HepG2 (cell line): ENCODE measurements around the gene CISD3. TPM values are rescaled to one million over a fixed set of nuclear protein-coding genes. Genes with fewer than 3 reads are reported as not detected.
A peak's percentile ranks its signal among the peaks of the same experiment; 100 is the strongest.

Experiments
- ATAC-seq: fragments of 200-7000 bp; cut with Tn5 transposase; 3 replicates; pipeline ENCODE4 v1.9.1; 2020; ENCODE audit warnings: mild to moderate bottlenecking, moderate library complexity
- BruUV-seq: library from RNA; stranded (reverse); fragments of 400-500 nt; replicated peaks from 2 replicates; lab custom pipeline; 2021; lab: Mats Ljungman, UMichigan
- CTCF ChIA-PET: fragments of 300-600 bp; formaldehyde crosslinking; extraction: SDS; loops from one replicate; lab custom pipeline; 2021; ENCODE audit warnings: low total read pairs, inconsistent platforms, low intra/inter-chr PET ratio; lab: Yijun Ruan, JAX
- POLR2A ChIA-PET: fragments of 350-600 bp; sonication (Branson Sonifier 250); formaldehyde crosslinking; loops from one replicate; lab custom pipeline; 2020; ENCODE audit warnings: antibody characterized with exemption, inconsistent platforms; lab: Yijun Ruan, JAX
- DNase-seq: peaks from one replicate; pipeline ENCODE4 v3.0.0-alpha.2; 2015; ENCODE audit warnings: low spot score
- FAIRE-seq: peaks from 3 replicates; lab custom pipeline; 2011; peaks lifted over from hg19 to GRCh38; lab: Jason Lieb, UNC
- H2AFZ ChIP-seq: one replicate; pipeline ENCODE4 v1.6.1; 2011; ENCODE audit warnings: low read length, inconsistent platforms
- H3K27ac ChIP-seq: fragments of 300-600 bp; 3 replicates; pipeline ENCODE4 v1.8.0; 2011; ENCODE audit warnings: mixed run types, mild to moderate bottlenecking, mixed read lengths, low read length, inconsistent platforms; ENCODE audit not compliant: insufficient read depth; ENCODE audit errors: extremely low read length
- H3K27me3 ChIP-seq, 2 experiments: fragments of 200-600 bp in 1 of 2; 2 replicates in 1 of 2; 3 replicates in 1 of 2; pipeline versions ENCODE4 v1.6.0 to v1.8.0; 2011; ENCODE audit warnings: low read length in 2 of 2, mild to moderate bottlenecking in 2 of 2, moderate library complexity in 2 of 2, inconsistent platforms in 1 of 2; ENCODE audit not compliant: insufficient read depth in 2 of 2, control insufficient read depth in 1 of 2
- H3K36me3 ChIP-seq, 2 experiments: fragments of 200-600 bp in 1 of 2; replicated peaks in 1 of 2; 2 replicates in 1 of 2; 3 replicates in 1 of 2; pipeline versions ENCODE4 v1.5.1 to v1.8.0; 2011; ENCODE audit warnings: low read length in 2 of 2, inconsistent platforms in 1 of 2; ENCODE audit not compliant: insufficient read depth in 2 of 2, control insufficient read depth in 1 of 2
- H3K4me1 ChIP-seq: 2 replicates; pipeline ENCODE4 v1.5.1; 2012; ENCODE audit warnings: low read length, inconsistent platforms; ENCODE audit not compliant: insufficient read depth
- H3K4me2 ChIP-seq: 2 replicates; pipeline ENCODE4 v1.6.0; 2011; ENCODE audit warnings: low read depth, low read length, inconsistent platforms
- H3K4me3 ChIP-seq, 3 experiments: fragments of 200-600 bp in 1 of 3; sonication (generic), shearing (Covaris generic) in 1 of 3; replicated peaks in 1 of 3; 2 replicates each; pipeline ENCODE4 v1.5.1; 2011 to 2016; ENCODE audit warnings: low read length in 3 of 3, inconsistent platforms in 2 of 3, low read depth in 2 of 3, mild to moderate bottlenecking in 2 of 3, control low read depth in 1 of 3, mixed read lengths in 1 of 3; ENCODE audit not compliant: insufficient read depth in 1 of 3
- H3K79me2 ChIP-seq: one replicate; pipeline ENCODE4 v1.6.1; 2011; ENCODE audit warnings: low read length, inconsistent platforms; ENCODE audit not compliant: insufficient read depth
- H3K9ac ChIP-seq: 2 replicates; pipeline ENCODE4 v1.6.0; 2011; ENCODE audit warnings: mild to moderate bottlenecking, low read depth, low read length, inconsistent platforms; ENCODE audit not compliant: insufficient read depth
- H3K9me3 ChIP-seq: 2 replicates; pipeline ENCODE4 v1.5.1; 2012; ENCODE audit warnings: mild to moderate bottlenecking, low read length
- H4K20me1 ChIP-seq: 2 replicates; pipeline ENCODE4 v1.6.0; 2011; ENCODE audit warnings: inconsistent platforms, mild to moderate bottlenecking, low read length, moderate library complexity; ENCODE audit not compliant: insufficient read depth
- ARID2 ChIP-seq: sonication (generic); formaldehyde crosslinking; IDR thresholded peaks from 2 replicates; pipeline ENCODE4 v1.8.1; 2022; ENCODE audit warnings: mild to moderate bottlenecking, missing genetic modification reagents, borderline replicate concordance
- ELF3 ChIP-seq: IDR thresholded peaks from 2 replicates; pipeline ENCODE4 v1.6.1; 2016; ENCODE audit warnings: missing genetic modification reagents, missing compliant biosample characterization
- LCORL ChIP-seq, 2 experiments: fragments of 450-650 bp in 1 of 2; sonication (generic) in 1 of 2; formaldehyde crosslinking in 1 of 2; IDR thresholded peaks; 2 replicates each; pipeline versions ENCODE4 v1.5.0 to v1.6.1; 2017 to 2020; ENCODE audit warnings: antibody characterized with exemption in 1 of 2, missing genetic modification reagents in 1 of 2
- RBFOX2 ChIP-seq: fragments of 200-400 bp; formaldehyde crosslinking; IDR thresholded peaks from 2 replicates; pipeline ENCODE4 v1.6.1; 2017; ENCODE audit warnings: low read depth, mild to moderate bottlenecking, low read length
- SOX13 ChIP-seq, 3 experiments: fragments of 450-650 bp in 1 of 3; sonication (generic) in 1 of 3; formaldehyde crosslinking in 1 of 3; IDR thresholded peaks in 2 of 3; conservative IDR thresholded peaks in 1 of 3; 2 replicates each; pipeline versions ENCODE4 v1.5.0 to v1.6.1; 2016 to 2020; ENCODE audit warnings: antibody characterized with exemption in 1 of 3, mild to moderate bottlenecking in 1 of 3, missing compliant biosample characterization in 1 of 3, missing genetic modification reagents in 1 of 3, moderate library complexity in 1 of 3
- TGIF2 ChIP-seq: IDR thresholded peaks from 2 replicates; pipeline ENCODE4 v1.6.1; 2016; ENCODE audit warnings: control low read depth, missing compliant biosample characterization
- TMF1 ChIP-seq: sonication (generic); formaldehyde crosslinking; IDR thresholded peaks from 2 replicates; pipeline ENCODE4 v1.8.1; 2022; ENCODE audit warnings: low read depth, missing genetic modification reagents
- ZNF547 ChIP-seq: sonication (generic); formaldehyde crosslinking; IDR thresholded peaks from 2 replicates; pipeline ENCODE4 v1.5.1; 2020; ENCODE audit warnings: mild to moderate bottlenecking, missing genetic modification reagents
- WGBS: methylation state at CpG from one replicate; pipeline ENCODE4 v1.1.6; 2017; ENCODE audit warnings: low lambda C conversion rate; 5-methylcytosine and 5-hydroxymethylcytosine counted together
- in situ Hi-C: cut with HindIII; loops from 2 replicates; pipeline ENCODE4 v1.10.0; 2017; ENCODE audit warnings: low pct_unique_long_range_greater_than_20kb; ENCODE audit not compliant: extremely low pct_ligation_motif_present
- intact Hi-C: fragments of 100-400 bp; cut with micrococcal nuclease; formaldehyde crosslinking; loops from one replicate; pipeline ENCODE4 v1.10.0; 2022; ENCODE audit not compliant: unreplicated experiment
- polyA plus RNA-seq, 8 experiments: library from polyadenylated mRNA; depleted of rRNA in 3 of 8; stranded (reverse) in 7 of 8; unstranded in 1 of 8; fragments of >200 nt; fragmentation: Illumina TruSeq in 4 of 8; extraction: Trizol in 4 of 8; gene quantifications; 2 replicates each; pipeline versions ENCODE4 v1.2.1 to v1.2.3, GENCODE V29; 2011 to 2016; ENCODE audit warnings: low read depth in 4 of 8, missing spikeins in 1 of 8, mixed read lengths in 1 of 8; ENCODE audit not compliant: insufficient read depth in 1 of 8
- total RNA-seq, 5 experiments: library from RNA; depleted of rRNA; stranded (reverse); fragments of >200 nt; fragmentation: Illumina TruSeq; extraction: Trizol; gene quantifications; 2 replicates each; pipeline ENCODE4 v1.2.3, GENCODE V29; 2016; ENCODE audit warnings: low read depth in 1 of 5
- TF ChIP-seq, protein P1 (sequence below): IDR thresholded peaks from 2 replicates; pipeline ENCODE4 v1.4.0; 2020; ENCODE audit warnings: mild to moderate bottlenecking, missing genetic modification reagents
- TF ChIP-seq, protein P2 (sequence below): sonication (generic); formaldehyde crosslinking; IDR thresholded peaks from 2 replicates; pipeline ENCODE4 v1.5.1; 2020; ENCODE audit warnings: missing genetic modification reagents, mild to moderate bottlenecking, borderline replicate concordance
- TF ChIP-seq, protein P3 (sequence below): sonication (generic); formaldehyde crosslinking; IDR thresholded peaks from 2 replicates; pipeline ENCODE4 v1.4.0; 2020; ENCODE audit warnings: missing genetic modification reagents

CISD3 gene
- total and polyA plus RNA-seq, 2 of the 13 experiments (the other 11 are each of a cell fraction or from before 2014, with no cell fraction given) = 30.0 to 34.1 TPM

DNA sequence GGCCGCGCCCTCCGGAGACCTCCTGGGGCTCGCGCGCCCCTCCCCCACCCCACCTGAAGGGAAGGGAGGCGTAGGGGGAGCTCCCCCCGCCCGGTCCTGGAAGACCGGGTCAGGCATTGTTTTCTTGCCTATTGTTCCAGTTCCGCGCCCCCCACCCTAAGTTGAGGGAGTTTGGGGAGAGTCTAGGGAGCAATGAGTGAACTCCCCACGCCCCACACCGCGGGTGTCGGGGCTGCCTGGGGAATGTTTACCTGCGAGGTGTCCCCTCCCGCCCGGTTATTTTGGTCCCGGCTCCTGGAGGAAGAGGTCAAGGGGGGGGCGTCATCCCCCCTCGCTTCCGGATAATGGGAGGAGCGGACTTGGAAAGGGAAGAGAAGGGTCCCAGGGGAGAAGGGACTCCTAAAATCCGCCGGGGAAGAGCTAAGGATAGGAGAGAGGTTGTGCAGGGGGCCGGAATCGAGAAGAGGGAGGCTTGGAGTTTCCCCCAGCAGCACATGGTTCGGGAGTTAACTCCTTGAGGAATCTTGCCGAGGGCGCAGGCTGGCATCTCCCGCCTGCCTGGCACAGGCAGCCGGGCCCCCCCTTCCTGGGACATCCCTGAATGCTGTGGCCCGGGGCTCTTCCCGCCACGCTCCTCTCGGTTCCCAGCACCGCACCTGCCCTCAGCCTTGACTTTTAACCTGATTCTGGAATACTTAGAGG lies 24.2 kb upstream of the CISD3 start:
- Histone ChIP-seq H3K9ac (peak overlapping the region; percentile 66), H3K79me2 (peaks cover 48% of the 10 kb centered on the region), H3K4me3 (peak overlapping the region; percentile 71 to 99 (median 90)), H3K4me2 (peak overlapping the region; percentile 91), H3K9me3 (no peaks in the 10 kb centered on the region), H3K27ac (peak overlapping the region; percentile 62), H3K27me3 (no peaks in the 10 kb centered on the region; a peak in 1 of 5 replicates), H2AFZ (no peak overlapping the region), H3K4me1 (peaks cover 64% of the 10 kb centered on the region), H3K36me3 (peaks cover 14 to 37% of the 10 kb centered on the region in 2 experiments), H4K20me1 (peaks cover 12% of the 10 kb centered on the region)
- BruUV-seq = no TSS peak
- POLR2A ChIA-PET = interaction anchor here (1.5 to 8.9 kb wide), 11 partner anchors 11 to 92 kb away, joined by 5 to 106 read pairs (median 29); partner anchors contain the start of genes CISD3 and EPOP
- CTCF ChIA-PET = no interaction called here
- no peak for ATAC-seq
- FAIRE-seq = no peak
- in situ Hi-C loops (no loop called here), intact Hi-C loops (loop anchor here (1.0 kb wide), 1 partner anchor 29 kb away; no protein-coding TSS in a partner anchor)
- WGBS = under 1% methylated on average over 27 of the region's 38 CpGs
- DNase-seq = peak; percentile 63
- 0 out of 2 replicates have a peak, but pooled peaks have one; percentile 52 for TF ChIP-seq ARID2
- TF ChIP-seq LCORL (IDR thresholded peaks at IDR 0.05) = no peak
- peak; percentile 41; the same call in 1 of the 2 replicates for TF ChIP-seq LCORL (CRISPR knock-in tag; IDR thresholded peaks at IDR 0.05)
- TF ChIP-seq SOX13 (IDR thresholded peaks at IDR 0.05) = peak; percentile 71; the same call in 1 of the 2 replicates
- peak in 1 of 2 experiments; percentile 83; a peak in 2 of 4 replicates for TF ChIP-seq SOX13 (CRISPR knock-in tag; conservative IDR thresholded peaks at IDR 0.05 in 1 of 2, IDR thresholded peaks at IDR 0.05 in 1 of 2)
- no peak; the same call in 1 of the 2 replicates for TF ChIP-seq ZNF547 (CRISPR knock-in tag)
- TF ChIP-seq, protein P1, sequence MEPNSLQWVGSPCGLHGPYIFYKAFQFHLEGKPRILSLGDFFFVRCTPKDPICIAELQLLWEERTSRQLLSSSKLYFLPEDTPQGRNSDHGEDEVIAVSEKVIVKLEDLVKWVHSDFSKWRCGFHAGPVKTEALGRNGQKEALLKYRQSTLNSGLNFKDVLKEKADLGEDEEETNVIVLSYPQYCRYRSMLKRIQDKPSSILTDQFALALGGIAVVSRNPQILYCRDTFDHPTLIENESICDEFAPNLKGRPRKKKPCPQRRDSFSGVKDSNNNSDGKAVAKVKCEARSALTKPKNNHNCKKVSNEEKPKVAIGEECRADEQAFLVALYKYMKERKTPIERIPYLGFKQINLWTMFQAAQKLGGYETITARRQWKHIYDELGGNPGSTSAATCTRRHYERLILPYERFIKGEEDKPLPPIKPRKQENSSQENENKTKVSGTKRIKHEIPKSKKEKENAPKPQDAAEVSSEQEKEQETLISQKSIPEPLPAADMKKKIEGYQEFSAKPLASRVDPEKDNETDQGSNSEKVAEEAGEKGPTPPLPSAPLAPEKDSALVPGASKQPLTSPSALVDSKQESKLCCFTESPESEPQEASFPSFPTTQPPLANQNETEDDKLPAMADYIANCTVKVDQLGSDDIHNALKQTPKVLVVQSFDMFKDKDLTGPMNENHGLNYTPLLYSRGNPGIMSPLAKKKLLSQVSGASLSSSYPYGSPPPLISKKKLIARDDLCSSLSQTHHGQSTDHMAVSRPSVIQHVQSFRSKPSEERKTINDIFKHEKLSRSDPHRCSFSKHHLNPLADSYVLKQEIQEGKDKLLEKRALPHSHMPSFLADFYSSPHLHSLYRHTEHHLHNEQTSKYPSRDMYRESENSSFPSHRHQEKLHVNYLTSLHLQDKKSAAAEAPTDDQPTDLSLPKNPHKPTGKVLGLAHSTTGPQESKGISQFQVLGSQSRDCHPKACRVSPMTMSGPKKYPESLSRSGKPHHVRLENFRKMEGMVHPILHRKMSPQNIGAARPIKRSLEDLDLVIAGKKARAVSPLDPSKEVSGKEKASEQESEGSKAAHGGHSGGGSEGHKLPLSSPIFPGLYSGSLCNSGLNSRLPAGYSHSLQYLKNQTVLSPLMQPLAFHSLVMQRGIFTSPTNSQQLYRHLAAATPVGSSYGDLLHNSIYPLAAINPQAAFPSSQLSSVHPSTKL = peak; percentile 31; the same call in 1 of the 2 replicates
- TF ChIP-seq, protein P2, sequence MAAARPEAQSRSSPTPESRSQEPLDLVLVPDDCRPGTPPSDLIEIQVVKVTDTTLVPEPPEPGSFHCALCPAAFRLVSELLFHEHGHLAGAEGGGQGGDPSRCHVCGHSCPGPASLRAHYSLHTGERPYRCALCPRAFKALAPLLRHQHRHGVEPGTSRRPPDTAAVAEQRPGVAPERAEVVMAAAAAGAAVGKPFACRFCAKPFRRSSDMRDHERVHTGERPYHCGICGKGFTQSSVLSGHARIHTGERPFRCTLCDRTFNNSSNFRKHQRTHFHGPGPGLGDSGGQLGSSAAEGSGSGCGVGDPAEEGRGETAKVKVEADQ (CRISPR knock-in tag) = peak; percentile 78; the same call in 1 of the 2 replicates
- TF ChIP-seq RBFOX2 = peak; percentile 73
- TF ChIP-seq TMF1 (CRISPR knock-in tag) = no peak
- 0 out of 2 replicates have a peak, but pooled peaks have one; percentile 23 for TF ChIP-seq TGIF2 (CRISPR knock-in tag)
- TF ChIP-seq ELF3 (CRISPR knock-in tag) = peak; percentile 65
- TF ChIP-seq, protein P3, sequence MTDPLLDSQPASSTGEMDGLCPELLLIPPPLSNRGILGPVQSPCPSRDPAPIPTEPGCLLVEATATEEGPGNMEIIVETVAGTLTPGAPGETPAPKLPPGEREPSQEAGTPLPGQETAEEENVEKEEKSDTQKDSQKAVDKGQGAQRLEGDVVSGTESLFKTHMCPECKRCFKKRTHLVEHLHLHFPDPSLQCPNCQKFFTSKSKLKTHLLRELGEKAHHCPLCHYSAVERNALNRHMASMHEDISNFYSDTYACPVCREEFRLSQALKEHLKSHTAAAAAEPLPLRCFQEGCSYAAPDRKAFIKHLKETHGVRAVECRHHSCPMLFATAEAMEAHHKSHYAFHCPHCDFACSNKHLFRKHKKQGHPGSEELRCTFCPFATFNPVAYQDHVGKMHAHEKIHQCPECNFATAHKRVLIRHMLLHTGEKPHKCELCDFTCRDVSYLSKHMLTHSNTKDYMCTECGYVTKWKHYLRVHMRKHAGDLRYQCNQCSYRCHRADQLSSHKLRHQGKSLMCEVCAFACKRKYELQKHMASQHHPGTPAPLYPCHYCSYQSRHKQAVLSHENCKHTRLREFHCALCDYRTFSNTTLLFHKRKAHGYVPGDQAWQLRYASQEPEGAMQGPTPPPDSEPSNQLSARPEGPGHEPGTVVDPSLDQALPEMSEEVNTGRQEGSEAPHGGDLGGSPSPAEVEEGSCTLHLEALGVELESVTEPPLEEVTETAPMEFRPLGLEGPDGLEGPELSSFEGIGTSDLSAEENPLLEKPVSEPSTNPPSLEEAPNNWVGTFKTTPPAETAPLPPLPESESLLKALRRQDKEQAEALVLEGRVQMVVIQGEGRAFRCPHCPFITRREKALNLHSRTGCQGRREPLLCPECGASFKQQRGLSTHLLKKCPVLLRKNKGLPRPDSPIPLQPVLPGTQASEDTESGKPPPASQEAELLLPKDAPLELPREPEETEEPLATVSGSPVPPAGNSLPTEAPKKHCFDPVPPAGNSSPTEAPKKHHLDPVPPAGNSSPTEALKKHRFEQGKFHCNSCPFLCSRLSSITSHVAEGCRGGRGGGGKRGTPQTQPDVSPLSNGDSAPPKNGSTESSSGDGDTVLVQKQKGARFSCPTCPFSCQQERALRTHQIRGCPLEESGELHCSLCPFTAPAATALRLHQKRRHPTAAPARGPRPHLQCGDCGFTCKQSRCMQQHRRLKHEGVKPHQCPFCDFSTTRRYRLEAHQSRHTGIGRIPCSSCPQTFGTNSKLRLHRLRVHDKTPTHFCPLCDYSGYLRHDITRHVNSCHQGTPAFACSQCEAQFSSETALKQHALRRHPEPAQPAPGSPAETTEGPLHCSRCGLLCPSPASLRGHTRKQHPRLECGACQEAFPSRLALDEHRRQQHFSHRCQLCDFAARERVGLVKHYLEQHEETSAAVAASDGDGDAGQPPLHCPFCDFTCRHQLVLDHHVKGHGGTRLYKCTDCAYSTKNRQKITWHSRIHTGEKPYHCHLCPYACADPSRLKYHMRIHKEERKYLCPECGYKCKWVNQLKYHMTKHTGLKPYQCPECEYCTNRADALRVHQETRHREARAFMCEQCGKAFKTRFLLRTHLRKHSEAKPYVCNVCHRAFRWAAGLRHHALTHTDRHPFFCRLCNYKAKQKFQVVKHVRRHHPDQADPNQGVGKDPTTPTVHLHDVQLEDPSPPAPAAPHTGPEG (CRISPR knock-in tag) = peak; percentile 98
